Calu3 (cell line): Measurements from ENCODE around the gene ATP6V0E1. TPM values are rescaled to one million over a fixed set of nuclear protein-coding genes. Genes with fewer than 3 reads are reported as not detected.

Experiments
- BruUV-seq: library from RNA; stranded (reverse); fragments of 400-500 nt; replicated peaks from 2 replicates; lab custom pipeline; 2021; lab: Mats Ljungman, UMichigan
- CTCF ChIA-PET: fragments of 300-600 bp; sonication (Branson Sonifier 250); formaldehyde crosslinking; loops from one replicate; lab custom pipeline; 2022; ENCODE audit warnings: antibody characterized with exemption; lab: Charles Lee
- DNase-seq: peaks from one replicate; pipeline ENCODE4 v3.0.0; 2022
- H3K27ac Mint-ChIP-seq: one replicate; pipeline ENCODE4 v1.8.0; 2022; ENCODE audit warnings: mixed read lengths; ENCODE audit not compliant: unreplicated experiment
- H3K27me3 Mint-ChIP-seq: one replicate; pipeline ENCODE4 v1.8.0; 2022; ENCODE audit warnings: mixed read lengths; ENCODE audit not compliant: unreplicated experiment
- H3K36me3 Mint-ChIP-seq: one replicate; pipeline ENCODE4 v1.8.0; 2022; ENCODE audit warnings: mild to moderate bottlenecking, moderate library complexity, mixed read lengths; ENCODE audit not compliant: insufficient read depth, unreplicated experiment
- H3K4me1 Mint-ChIP-seq: one replicate; pipeline ENCODE4 v1.8.0; 2022; ENCODE audit warnings: mild to moderate bottlenecking, low read depth, mixed read lengths; ENCODE audit not compliant: unreplicated experiment
- H3K4me3 Mint-ChIP-seq: one replicate; pipeline ENCODE4 v1.8.0; 2022; ENCODE audit warnings: mild to moderate bottlenecking, low read depth, moderate library complexity, mixed read lengths; ENCODE audit not compliant: unreplicated experiment
- H3K9me3 Mint-ChIP-seq: one replicate; pipeline ENCODE4 v1.8.0; 2022; ENCODE audit warnings: low read depth, mixed read lengths; ENCODE audit not compliant: unreplicated experiment
- CTCF ChIP-seq: fragments of 200-600 bp; IDR thresholded peaks from one replicate; pipeline ENCODE4 v1.8.0; 2022; ENCODE audit warnings: antibody characterized with exemption; ENCODE audit not compliant: unreplicated experiment
- intact Hi-C: fragments of 100-400 bp; cut with micrococcal nuclease; formaldehyde crosslinking; loops from one replicate; pipeline ENCODE4 v1.10.0; 2022; ENCODE audit not compliant: unreplicated experiment
- total RNA-seq: library from RNA; stranded (reverse); gene quantifications from 2 replicates; pipeline ENCODE4 v1.2.3, GENCODE V29; 2022

Gene ATP6V0E1
- total RNA-seq, 1 experiment from 2014 or later, result 261 TPM

GRCh38 chr5:172946146-172946545 is 37.4 kb upstream of the ATP6V0E1 start:
- no peak for DNase-seq
- Mint-ChIP-seq H3K4me3 (no peak overlapping the region), H3K27ac (no peak overlapping the region), H3K27me3 (no peaks in the 10 kb centered on the region), H3K36me3 (peaks cover 24% of the 10 kb centered on the region), H3K4me1 (no peaks in the 10 kb centered on the region), H3K9me3 (no peaks in the 10 kb centered on the region)
- intact Hi-C loops, result no loop called here
- CTCF ChIA-PET, result no interaction called here
- no TSS peak for BruUV-seq
- TF ChIP-seq CTCF, result no peak

- intact Hi-C loops, result no loop called here
- Mint-ChIP-seq H3K4me3 (no peak overlapping the region), H3K4me1 (peaks cover 15% of the 10 kb centered on the region), H3K36me3 (peaks cover 29% of the 10 kb centered on the region), H3K27me3 (no peaks in the 10 kb centered on the region), H3K27ac (no peak overlapping the region), H3K9me3 (no peaks in the 10 kb centered on the region)
- CTCF ChIA-PET, result interaction anchor here (1.4 kb wide), 1 partner anchor 13 kb away, joined by 3 read pairs; no protein-coding TSS in a partner anchor
- no peak for TF ChIP-seq CTCF
- no TSS peak for BruUV-seq
- no peak for DNase-seq
Observed at GRCh38 chr5:172949426-172949825, 34.1 kb upstream of the ATP6V0E1 start.

GRCh38 chr5:172950176-172950965 is 33.2 kb upstream of the ATP6V0E1 start:
- Mint-ChIP-seq H3K27ac (no peak overlapping the region), H3K36me3 (peaks cover 28% of the 10 kb centered on the region), H3K27me3 (no peaks in the 10 kb centered on the region), H3K4me3 (no peak overlapping the region), H3K9me3 (no peaks in the 10 kb centered on the region), H3K4me1 (peaks cover 23% of the 10 kb centered on the region)
- CTCF ChIA-PET, result interaction anchor here (1.4 kb wide), 1 partner anchor 14 kb away, joined by 3 read pairs; no protein-coding TSS in a partner anchor
- DNase-seq, result no peak
- no TSS peak for BruUV-seq
- intact Hi-C loops, result loop anchor here (10.0 kb wide), 1 partner anchor 476 kb away; no protein-coding TSS in a partner anchor
- TF ChIP-seq CTCF, result no peak

- H3K4me3 Mint-ChIP-seq, result no peak overlapping the region
- TSS peak; percentile 79 for BruUV-seq
- no peak overlapping the region for H3K27ac Mint-ChIP-seq
- intact Hi-C loops, result loop anchor here (10.0 kb wide), 1 partner anchor 477 kb away; no protein-coding TSS in a partner anchor
- no peaks in the 10 kb centered on the region for H3K9me3 Mint-ChIP-seq
- TF ChIP-seq CTCF, result no peak
- no peaks in the 10 kb centered on the region for H3K27me3 Mint-ChIP-seq
- CTCF ChIA-PET, result interaction anchor here (1.0 kb wide), 1 partner anchor 237 kb away, joined by 3 read pairs; no protein-coding TSS in a partner anchor
- peaks cover 31% of the 10 kb centered on the region for H3K4me1 Mint-ChIP-seq
- peaks cover 27% of the 10 kb centered on the region for H3K36me3 Mint-ChIP-seq
- no peak for DNase-seq
Observed at GRCh38 chr5:172951371-172952033, 32.1 kb upstream of the ATP6V0E1 start.
